Activated CD4-positive, CD25-positive, alpha-beta regulatory T cell (primary cell): ENCODE data around the gene PLAU.
"Not testable (repeated sequence)": the region's sequence is repeated elsewhere in the genome, so short reads cannot be mapped to it uniquely, and the experiment has no call there.

Source experiments
- DNase-seq, 4 experiments: peaks; one replicate each; lab custom pipeline; 2025; lab: John Stamatoyannopoulos, UW

PLAU gene

GRCh38 chr10:73898730-73899410 is 12.1 kb upstream of the PLAU start:
- DNase-seq: no peak

DNA sequence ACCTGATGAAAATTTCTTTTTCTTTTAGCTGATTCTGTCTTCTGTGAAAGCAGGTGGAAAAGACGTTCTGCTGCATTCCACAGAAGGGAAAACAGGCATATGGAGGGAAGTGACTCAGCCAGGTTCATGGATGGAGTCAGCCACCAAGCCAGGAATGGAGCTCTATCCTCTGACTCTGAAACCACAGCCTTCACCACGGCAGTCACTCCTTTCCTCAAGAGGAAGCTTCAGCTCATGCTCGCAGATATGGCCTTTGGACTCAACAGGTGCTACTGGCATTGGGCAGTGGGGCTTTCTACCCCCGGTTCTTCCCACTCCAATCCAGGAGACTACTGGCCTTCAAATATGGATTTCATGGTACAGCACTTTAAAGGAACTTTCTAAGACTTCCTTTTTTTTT is 11.5 kb upstream of the PLAU start:
- no peak for DNase-seq

GRCh38 chr10:73900064-73900463 is 10.9 kb upstream of the PLAU start:
- DNase-seq: no peak

DNA sequence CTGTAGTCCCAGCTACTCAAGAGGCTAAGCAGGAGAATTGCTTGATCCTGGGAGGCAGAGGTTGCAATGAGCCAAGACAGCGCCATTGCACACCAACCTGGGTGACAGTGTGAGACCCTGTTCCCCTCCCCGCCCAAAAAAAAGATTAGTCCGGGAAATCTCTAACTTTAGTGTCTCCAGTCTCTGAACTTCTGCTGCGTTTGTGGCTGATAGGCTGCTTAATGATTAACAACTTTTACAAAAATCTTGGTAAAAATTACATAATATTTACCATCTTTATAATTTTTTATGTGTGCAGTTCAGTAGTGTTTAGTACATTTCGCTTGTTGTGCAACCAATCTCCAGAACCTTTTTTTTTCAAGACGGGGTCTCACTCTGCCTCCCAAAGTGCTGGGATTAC is 9.7 kb upstream of the PLAU start:
- DNase-seq: no peak

DNA sequence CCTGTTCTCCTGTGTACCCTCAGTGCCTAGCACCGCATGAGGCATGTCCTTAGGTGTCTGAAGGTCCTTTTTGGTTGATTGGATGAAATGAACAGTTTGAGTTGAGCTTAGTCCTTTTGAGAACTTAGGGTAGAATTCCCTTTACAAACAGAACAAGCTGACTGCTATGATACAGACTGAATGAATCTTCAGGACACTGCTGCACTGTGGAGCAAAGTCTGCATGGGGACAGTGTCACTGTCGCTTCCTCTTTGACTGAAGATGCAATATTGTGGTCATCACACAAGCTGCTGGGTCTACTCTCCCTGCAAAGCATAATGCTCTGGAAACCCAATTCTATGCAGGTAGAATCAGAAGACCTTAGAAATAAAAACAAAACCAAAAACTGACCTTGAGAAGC is 8.6 kb upstream of the PLAU start:
- DNase-seq: no peak

GRCh38 chr10:73905256-73906020 is 5.5 kb upstream of the PLAU start:
- no peak for DNase-seq

GRCh38 chr10:73906524-73907447 is 4.1 kb upstream of the PLAU start:
- no peak for DNase-seq

DNA sequence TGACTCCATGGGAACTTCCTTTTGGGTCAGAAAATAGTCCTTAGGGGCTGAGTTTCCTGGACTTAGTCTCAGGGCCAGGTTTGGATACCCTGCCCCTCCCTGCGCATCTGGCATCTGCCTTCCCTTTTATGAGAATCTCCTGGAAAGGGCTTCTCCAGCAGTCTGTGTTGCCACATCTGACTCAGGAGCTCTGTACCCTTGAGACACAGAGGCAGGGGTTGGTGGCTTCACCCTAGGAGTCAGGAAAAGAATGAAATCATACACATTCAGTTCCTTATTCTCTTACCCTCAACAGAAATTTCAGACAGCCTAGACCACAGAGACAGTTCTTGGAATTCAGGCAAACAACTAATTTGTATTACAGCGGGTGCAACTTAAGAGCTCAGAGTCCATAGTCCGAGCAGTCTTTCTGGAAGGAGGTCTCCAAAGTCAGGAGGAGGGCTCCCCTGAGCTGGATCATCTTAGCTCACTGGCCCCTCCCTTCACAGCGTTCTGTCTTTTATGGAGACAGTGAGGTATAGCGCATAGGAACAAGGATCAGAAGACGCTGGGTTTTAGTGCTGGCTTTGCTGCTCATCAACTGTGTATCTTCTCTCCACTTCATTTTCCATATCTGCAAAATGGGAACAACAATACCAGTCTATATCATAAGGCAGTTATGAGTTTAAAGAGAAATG is 3.0 kb upstream of the PLAU start:
- no peak for DNase-seq

- no peak for DNase-seq
Observed at GRCh38 chr10:73908853-73909539, 1.9 kb upstream of the PLAU start.

DNA sequence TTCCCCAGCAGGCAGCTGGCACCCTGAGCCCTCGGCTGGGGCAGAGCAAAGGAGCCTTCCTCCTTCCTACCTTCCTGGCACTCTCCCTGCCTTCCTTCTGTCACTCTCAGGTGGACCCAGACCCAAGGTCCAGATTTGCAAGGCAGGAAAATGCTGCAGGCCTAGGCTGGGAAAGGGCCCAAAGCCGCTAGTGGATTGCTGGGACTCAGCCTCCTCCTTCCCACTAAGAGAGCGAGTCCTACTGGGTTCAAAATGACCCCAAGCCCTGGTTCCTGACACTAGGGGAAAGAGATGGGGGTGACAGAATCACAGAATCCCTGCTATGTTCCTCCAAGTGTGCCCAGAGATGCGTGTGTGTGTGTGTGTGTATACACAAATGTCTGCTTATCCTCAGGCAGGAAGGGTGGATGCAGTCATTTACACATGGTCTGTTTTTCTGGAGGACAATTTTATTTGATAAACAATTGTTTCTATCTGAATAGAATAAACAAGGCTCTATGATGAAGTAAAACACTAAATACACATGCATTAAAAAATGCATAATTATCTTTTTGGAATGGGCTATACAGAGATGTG is 1.3 kb upstream of the PLAU start:
- no peak for DNase-seq

DNA sequence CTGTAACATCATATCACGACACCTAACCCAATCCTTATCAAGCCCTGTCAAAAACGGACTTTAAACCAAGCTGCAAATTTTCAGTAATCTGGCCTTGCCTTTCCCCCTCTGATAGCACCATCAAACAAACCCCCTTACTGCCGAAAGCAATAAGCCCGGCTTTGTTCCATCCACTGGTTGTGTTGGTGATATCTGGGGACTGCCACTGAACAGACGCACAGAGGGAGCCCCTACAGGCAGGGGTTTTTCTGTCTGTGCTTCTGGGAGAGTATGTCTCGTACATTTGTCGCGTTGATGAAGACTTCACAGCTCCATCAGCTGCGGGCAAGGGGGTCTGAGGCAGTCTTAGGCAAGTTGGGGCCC is 550 bp upstream of the PLAU start:
- DNase-seq: no peak

- no peak for DNase-seq
Observed at GRCh38 chr10:73911553-73912004, 647 bp downstream of the PLAU start.

- no peak for DNase-seq
Observed at GRCh38 chr10:73914036-73914435, 3.1 kb downstream of the PLAU start.

- DNase-seq: no peak
Observed at GRCh38 chr10:73915206-73915851, 4.4 kb downstream of the PLAU start.

GRCh38 chr10:73916761-73917470 is 6.0 kb downstream of the PLAU start:
- no peak for DNase-seq

- DNase-seq: no peak
Observed at GRCh38 chr10:73917566-73918305, 6.8 kb downstream of the PLAU start.

DNA sequence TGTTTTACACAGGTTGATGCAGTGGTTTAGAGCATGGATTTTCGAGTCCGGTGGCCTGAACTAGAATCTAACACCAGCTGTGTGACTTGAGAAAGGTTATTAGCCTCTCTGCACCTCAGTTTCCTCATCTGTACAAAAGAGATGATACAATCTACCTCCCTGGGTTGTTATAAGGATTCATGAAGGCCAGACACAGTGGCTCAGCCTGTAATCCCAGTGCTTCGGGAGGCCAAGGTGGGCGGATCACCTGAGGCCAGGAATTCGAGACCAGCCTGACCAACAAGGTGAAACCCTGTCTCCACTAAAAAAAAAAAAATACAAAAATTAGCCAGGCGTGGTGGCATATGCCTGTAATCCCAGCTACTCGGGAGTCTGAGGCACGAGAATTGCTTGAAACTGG is 8.5 kb downstream of the PLAU start:
- not testable (repeated sequence) for DNase-seq

GRCh38 chr10:73920089-73920488 is 9.2 kb downstream of the PLAU start:
- no peak for DNase-seq
